HG02678 (cell line): ENCODE results near the gene HOXD9.

Source experiments
- ATAC-seq: cut with Tn5 transposase; IDR thresholded peaks from one replicate; pipeline ENCODE4 v1.9.1; 2021; ENCODE audit warnings: mild to moderate bottlenecking, moderate library complexity; ENCODE audit not compliant: unreplicated experiment

Gene HOXD9

DNA sequence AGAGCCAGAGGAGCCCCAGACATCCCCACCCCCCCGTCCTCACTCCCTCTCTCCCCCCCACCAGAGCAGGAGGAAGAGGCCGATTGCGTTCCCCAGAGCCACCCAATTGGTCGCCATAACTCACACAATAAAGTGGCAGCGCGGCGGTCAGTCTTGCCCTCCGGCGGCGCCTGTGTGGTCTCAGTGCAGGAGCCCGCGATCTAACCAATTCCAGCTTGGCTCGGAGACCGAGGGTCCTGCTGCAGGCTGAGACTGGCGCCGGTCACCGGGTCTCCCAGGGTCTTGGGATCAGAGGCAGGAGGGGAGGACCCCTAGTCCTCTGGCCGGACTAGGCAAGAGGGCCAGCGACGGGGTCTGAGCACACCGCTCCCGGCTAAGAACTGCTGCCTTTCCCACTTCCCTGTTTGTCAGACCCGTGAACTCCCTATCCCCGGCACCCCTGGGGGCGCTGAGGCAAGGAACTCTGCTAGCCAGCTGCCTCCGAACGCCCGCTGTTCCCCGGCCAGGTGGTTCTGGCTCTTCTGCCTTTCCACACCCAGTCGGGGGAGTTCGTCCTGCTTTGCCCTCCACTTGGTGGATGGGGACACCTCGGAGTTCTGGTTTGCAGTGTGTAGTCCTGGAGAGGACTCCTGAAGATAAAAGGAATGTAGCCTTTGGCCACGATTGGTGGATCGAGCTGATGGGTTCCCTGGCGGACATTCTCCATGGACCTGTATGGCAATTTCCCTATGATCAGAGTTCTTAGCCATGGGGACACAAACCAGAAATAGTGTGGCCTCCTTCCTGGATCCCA, 24.0 kb upstream of the HOXD9 start:
- ATAC-seq, result no peak

DNA sequence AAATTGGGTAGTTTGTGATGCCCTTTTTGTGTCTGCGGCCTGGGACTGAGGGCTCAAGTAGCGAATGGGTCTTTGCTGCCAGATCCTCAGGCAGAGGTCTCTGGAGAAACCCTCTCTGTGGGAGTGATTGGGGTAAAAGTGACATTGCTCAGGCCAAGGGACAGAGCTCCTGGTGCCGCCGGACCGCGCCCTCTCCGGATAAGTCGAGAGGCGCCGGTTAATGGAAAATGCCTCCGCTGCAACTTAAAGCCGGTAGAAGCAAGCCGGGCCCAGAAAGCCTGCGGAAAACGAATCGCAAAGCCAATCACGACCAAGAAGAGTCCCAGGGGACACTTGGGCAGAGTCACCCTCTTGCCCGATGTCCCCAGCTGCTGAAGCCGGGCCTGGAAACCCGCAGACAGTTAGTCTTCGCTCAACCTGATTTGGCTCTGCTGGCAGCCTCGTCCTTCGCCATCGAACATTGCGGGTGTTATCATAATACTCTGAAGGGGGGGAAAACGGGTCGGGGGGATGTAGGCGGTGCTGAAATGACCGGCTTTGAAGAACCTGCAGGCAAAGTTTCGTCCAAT, 23.3 kb upstream of the HOXD9 start:
- ATAC-seq, result no peak

DNA sequence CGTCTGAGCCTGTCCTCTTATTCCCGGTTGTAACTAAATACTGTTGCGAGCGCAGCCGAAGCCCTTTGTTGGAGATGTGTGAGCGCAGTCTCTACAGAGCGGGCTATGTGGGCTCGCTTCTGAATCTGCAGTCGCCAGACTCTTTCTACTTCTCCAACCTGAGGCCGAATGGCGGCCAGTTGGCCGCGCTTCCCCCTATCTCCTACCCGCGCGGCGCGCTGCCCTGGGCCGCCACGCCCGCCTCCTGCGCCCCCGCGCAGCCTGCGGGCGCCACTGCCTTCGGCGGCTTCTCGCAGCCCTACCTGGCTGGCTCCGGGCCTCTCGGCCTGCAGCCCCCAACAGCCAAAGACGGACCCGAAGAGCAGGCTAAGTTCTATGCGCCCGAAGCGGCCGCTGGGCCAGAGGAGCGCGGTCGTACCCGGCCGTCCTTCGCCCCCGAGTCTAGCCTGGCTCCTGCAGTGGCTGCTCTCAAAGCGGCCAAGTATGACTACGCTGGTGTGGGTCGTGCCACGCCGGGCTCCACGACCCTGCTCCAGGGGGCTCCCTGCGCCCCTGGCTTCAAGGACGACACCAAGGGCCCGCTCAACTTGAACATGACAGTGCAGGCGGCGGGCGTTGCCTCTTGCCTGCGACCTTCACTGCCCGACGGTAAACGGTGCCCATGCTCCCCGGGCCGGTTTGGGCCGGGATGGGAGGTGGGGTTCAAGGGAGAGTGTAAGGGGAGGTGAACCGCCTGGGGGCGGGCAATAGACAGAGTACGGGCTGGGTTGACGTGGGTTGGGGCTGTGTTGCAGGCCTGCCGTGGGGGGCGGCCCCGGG, 22.6 kb upstream of the HOXD9 start, which contains the start of gene HOXD12:
TSS of gene HOXD12 (plus strand) at position 68 of the 819 bp plus-strand sequence. CDS start at position 75, 7 bp downstream.
- ATAC-seq, result no peak

DNA sequence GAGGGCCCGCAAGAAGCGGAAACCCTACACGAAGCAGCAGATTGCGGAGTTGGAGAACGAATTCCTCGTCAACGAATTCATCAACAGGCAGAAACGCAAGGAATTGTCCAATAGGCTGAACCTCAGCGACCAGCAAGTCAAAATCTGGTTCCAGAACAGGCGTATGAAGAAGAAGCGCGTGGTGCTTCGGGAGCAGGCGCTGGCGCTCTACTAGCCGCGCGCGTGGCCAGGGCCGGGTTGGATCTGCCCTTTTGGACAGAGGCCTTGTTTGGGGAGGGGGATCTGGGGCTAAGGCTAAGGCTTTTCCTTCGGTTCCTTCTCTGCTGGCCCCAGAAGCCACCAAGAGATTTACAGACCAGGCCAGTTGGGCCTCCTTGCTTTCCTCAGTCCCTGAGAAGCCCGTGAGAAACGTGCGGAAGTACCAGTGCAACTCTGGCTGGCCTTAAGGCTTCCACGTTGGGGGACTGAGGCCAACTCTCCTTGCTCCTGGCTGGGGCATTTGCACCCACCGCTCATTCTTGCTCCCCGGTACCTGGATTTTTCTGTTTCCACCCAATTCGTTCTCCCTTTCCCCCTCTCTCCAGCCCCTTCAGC, 21.9 kb upstream of the HOXD9 start:
- no peak for ATAC-seq

DNA sequence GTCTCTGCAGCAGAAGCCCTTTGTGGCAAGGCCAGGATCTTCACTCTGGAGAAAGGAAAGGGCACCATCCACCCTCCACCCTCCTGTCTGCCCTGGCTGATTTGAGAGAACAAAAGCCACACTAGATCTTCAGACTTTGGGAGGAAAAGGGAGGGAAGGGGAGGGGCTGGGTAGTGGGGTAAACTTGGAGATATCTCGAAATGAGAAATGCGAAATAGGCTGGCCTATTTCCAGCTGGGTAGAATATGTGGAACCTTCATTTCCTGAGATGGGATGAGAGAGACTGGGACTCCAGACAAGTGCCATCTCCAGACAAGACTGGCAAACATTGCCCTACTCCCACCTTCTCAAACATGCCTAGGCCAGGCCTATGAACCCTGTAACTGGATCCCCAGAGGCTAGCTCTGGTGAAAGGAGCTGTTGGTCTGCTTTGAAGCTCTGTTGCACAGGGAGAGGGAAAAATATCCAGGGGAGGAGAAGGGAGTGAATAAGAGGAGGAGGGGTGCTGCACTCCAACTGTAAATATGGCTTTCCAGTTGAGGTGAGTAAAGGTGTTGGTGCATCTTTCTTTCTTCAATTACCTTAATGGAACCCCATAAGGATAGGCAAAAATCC, 21.2 kb upstream of the HOXD9 start:
- no peak for ATAC-seq

DNA sequence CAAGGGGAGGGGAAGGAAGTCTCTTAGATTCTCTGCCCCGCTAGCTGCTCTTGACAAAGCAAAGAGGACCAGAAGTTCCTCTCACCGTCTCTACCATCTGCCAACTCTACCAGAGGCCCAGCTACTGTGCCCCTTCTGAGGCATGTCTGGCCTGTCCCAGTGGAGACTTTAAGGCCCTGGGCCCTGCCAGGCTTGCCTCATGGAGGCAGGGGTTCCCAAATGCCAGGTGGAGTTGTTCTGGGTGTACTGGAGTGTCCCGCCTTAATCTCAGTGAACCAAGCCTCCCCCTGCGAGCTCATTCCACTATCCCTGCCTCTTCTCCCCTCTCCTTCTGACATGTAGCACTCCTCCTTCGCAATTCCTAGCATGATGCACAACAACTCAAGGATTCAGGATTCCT, 20.7 kb upstream of the HOXD9 start:
- ATAC-seq, result no peak

DNA sequence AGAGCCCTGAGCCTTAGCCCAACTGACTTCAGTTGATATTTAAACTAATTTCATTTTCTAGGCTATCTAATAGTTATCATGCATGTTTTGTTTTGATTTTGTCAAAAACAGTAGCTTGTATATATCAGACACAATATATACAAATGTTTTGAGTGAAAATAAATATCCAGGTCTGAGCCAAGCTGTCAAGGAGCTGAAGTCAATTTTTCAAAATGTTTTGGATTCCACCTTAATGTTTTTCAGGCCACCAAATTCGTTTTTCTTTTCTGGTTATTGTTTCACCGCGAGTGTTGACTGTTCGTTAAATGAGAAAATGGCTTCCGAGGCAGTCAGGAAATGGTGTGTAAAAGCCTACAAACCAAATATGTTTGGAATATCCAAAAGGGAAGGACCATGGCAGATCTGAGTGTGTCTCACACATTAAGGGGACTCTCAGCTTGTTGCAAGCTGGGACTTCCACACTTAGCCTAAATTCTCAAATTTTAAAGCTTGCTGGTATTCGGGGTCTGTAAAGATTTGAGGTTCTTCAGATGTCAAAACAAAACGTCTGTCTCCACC, 20.1 kb upstream of the HOXD9 start:
- ATAC-seq, result no peak

DNA sequence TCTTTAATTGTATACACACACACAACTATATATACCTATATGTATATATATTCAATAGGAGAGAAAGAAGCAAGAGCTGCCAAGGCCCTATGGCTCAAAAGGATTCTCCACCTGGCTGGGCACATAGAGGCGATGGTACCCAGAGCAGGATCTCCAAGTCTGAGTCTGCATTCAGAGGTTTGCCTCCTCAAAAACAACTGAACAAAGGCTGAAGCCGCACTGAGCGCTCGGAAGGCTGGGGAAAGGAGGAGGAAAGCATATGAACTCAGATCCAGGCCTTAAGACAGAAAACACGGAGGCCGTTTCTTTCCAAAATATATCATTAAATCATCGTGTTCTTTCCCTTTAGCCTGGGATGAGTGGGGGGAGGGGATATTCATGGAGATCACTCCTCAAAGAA, 19.3 kb upstream of the HOXD9 start:
- ATAC-seq, result no peak

DNA sequence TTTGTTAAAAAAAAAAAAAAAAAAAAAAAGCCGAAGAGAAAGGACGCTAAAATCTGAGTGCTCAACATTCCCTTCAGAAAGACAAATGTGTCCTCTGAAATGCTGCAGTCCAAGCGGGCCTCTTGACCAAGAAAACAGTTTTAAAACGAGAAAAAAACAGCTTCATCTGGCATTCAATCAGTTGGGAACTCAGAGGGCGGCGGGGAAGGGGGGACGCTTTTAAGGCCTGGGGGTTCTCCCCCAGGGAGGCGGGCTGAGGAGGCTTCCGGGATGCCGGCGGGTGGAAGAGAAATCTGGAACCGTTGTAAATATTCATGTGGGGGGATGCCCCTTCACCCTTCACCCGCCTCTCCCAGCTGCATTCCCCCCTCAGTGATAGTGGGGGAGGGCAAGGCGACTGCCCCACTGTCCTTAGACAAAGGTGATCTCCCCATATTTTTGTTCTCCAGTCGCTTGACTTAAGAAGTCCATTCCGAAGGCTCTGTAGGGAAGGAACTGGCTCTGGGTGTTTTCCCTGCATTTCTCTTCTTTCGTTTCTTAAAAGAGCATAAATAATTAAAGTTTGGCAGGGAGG, 18.7 kb upstream of the HOXD9 start:
- ATAC-seq, result no peak

DNA sequence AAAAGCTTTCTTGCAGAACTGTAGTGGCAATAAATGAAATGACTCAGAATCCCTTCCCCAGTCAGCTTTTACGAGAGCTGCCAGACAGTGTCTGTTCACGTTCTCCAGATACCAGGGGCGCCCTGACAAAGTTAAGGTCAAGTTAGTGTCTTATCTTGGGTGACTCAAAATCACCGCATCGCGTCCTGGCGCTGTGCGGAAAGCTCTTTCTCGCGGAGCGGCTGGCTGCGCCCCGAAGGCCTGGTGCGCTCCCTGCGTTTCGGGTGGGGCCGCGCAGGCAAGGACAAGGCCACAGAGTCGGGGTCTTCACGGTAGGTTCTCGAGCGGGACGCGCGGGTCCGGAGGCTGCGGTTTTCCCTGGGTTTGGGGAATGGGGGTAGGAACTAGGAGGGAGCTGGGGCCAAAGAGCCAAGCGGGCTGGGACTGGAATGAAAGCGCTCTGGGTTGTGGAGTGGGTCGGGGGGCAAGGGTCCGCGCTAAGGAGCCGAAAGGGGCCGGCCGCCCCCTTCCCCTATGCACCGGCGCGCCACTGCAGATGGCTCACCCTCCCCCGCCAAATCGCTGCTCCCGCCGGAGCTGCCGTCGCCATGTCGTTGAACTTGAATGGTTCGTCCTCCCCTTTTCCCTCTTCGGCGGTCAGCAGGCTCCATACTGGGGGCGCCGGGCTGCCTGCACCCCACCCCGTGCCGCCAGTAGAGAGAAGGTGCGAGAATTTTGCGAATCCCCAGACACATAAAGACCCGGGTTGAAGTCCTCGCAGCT, 18.0 kb upstream of the HOXD9 start:
- no peak for ATAC-seq

DNA sequence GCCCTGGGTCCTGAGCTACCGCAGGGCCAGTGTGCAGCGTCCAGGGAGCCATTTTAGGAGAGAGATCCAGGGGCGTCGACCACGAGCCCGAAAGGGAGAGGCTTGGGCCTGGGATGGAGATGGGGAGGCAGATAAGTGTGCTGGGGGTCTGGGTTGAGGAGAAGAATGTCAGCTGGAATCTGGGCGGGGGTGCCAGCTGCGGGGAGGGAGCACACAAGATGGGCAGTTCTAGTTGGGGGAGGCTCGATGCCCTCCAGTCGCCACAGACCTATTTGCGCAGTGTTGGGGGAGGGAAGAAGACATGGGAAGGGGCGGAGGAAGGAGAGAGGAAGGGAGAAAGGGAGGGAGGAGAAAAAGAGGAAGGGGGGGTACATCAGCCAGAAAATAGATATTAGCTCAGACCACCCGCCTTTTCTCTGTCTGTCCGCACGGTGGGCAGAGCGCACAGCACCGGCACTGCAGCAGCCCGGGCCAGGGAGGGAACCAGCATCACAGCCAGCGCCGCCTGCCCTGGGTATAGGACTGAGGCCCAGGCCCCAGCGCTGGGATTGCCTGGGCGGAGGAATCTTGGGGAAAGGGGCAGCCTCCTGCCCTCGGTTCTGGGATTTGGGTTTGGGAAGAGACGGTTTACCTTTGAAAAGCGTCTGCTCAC, 17.3 kb upstream of the HOXD9 start:
- no peak for ATAC-seq

DNA sequence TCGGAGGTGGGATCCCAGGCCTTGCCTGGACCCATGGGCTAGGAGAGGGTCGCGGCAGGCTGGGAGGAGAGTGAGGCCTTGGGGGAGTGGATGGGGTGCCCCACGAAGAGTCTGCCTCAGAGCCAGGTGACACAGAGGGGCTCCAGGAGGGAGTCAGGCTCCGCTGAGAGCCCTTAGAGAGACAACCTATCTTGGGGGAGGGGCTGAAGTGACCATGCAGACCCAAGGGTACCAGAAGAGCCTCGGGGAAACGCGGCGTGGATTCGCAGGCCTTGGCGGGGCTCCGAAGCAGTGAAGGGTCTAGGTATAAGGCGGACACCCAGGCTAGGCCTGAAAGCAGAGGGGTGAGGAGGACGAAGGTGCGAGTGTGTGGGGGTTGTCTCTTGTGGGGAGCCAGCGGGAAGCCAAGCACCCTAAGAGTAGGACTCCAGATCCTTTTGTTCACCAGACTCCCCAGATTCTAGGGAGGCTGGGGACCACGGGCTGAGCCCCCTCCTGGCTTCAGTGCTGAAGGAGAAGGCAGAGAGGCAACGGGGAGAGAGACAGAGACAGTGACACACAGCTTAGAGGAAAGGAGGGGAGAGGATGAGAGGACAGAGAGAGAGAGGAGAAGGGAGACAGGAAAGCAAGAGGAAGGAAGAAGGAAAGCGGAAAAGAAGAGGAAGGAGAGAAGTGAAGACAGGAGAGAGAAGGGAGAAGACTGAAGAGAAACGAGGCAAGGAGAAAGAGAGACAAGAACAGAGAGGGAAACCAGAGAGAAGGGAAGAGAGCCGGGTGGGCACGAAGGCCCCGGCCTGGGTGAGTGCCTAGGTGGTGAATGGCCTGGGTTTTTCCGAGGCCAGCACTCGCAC, 16.6 kb upstream of the HOXD9 start:
- ATAC-seq, result no peak

DNA sequence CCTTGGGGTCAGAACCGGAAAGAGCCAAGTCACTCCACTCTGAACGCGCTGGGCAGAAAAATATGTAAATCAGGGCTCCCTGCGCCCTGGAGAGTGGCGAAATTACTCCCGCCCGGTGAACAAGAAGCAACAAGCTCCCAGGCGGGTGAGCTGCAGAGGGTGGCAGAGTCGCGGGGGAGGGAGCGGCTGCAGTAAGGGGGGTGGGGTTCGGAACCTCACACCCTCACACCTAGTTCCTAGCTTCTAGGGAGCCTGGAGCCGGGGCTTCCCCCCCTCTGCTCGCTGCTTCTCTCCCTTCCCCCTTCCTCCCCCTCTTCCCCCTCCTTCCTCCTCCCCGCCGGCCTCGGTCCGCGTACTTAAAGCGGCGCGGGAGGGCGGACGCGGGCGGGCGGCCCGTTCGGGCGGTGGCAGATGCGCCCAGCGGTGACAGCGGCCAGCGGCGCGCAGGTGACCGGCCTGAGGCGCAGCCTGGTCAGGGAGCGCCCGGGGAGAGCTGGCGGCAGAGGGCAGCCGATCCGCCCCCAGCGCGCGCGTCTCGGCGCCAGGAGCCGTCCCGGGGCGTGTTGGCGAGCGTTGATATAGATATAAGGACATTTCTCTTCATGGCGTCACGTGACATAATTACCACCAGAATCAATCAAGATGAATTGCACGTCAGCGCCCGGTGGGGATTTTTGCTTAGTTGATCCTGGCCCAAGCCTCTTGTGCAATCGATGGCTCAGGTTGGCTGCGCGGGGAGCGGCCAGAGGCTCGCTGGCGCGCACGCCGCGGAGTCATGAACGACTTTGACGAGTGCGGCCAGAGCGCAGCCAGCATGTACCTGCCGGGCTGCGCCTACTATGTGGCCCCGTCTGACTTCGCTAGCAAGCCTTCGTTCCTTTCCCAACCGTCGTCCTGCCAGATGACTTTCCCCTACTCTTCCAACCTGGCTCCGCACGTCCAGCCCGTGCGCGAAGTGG, 15.7 kb upstream of the HOXD9 start, which contains the start of gene HOXD11:
TSS of gene HOXD11 (plus strand) at position 700 of the 959 bp plus-strand sequence. CDS start at position 776, 76 bp downstream.
- ATAC-seq, result no peak

DNA sequence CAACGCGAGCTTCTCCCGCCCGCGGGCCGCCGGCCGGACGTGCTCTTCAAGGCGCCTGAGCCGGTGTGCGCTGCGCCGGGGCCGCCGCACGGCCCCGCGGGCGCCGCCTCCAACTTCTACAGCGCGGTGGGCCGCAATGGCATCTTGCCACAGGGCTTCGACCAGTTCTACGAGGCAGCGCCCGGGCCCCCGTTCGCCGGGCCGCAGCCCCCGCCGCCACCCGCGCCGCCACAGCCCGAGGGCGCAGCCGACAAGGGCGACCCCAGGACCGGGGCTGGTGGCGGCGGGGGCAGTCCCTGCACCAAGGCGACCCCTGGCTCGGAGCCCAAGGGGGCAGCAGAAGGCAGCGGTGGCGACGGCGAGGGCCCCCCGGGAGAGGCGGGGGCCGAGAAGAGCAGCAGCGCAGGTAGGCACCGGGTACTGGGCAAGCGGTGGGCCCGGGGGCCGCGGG, 14.8 kb upstream of the HOXD9 start:
- ATAC-seq, result no peak

DNA sequence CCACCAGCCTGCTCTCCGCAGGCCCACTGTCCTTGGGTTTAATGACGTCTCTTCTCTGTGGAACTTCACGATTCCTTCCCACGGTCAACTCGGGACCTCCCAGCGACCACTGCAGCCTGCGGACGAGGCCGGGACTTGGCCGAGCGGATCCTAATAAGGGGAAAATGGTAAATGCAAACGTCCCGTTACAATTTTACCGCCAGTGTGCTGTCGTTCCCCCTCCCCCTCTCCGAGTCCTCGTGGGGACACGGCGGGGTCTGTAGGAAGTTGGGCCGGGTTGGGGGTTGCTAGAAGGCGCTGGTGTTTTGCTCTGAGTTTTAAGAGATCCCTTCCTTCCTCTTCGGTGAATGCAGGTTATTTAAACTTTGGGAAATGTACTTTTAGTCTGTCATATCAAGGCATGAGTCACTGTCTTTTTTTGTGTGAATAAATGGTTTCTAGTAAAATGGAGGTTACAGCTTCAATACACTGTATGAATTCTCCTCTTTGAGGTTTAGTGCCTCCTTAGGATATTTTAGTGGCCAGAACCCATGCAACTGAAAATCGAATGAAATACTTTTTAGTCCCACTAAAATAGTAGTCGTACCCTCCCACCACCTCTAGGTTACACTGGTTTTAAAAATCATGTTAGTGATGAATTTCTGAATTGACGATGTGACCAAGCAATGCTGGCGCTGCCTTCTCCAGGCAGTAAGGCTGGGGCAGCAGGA, 13.2 kb upstream of the HOXD9 start:
- no peak for ATAC-seq

DNA sequence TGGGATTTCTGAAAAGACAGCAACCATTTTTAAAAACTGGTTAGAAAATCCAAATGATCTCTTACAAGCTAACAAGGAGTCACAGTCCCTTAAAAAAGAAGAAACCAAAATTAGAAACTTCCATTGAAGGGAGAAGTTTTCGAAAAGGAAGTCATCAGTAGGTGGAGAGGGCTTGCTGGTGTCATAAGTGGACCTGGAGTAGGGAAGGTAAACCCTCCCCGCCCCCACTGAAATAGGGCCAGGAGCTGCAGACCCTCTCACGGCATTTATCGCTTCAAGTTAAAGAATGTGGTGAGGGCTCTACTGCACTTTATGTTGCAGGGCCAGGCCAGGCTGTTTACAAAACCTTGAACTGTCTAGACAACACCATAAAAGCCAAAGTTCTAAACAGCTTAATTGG, 12.6 kb upstream of the HOXD9 start:
- no peak for ATAC-seq
